Suppressor macrophage treated with lipopolysaccharide for 1 hour (primary cell): Measurements from ENCODE around the gene LRBA.
"Not testable (repeated sequence)": the region's sequence is repeated elsewhere in the genome, so short reads cannot be mapped to it uniquely, and the experiment has no call there.

ENCODE experiments used
- DNase-seq, 3 donors: peaks; one replicate each; pipeline ENCODE4 v3.0.0-alpha.2; 2020 to 2022

The LRBA gene

DNA sequence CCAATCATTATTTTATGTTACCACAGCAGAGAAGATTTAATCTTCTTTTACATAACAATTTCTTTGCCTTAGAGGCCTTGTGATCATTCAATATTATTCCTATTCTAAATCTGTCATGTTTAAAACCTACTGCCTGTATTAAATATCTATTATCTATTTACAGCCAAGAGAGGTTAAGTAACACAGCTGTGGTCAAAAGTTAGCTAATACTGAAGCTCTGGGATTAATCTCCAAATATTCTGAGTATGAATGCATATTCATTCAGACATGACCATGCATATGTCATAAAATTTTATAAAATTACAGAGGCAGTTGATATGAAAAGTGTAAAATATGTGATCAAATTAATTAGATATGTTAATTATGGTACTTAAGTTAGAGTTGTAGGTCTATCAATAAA, 621.0 kb downstream of the LRBA start:
- no peak for DNase-seq

DNA sequence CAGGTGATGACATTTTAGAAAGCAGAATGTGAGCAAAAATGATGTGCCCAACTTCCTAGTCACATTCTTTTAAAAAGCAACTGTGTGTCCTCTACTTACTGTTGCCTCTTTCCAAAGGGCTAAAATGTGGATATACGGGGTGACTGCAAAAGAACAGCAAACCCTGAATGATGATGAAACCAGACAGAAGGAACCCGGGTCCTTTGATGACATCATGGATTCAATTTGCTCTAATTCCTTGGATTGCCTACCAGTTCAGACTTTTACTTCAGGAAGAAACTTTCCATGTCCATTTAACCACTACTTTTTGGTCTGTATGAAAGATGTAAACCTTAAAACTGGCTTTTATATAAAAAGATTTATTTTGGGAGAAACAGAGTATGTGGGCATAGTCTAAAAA, 624.0 kb downstream of the LRBA start:
- no peak for DNase-seq

DNA sequence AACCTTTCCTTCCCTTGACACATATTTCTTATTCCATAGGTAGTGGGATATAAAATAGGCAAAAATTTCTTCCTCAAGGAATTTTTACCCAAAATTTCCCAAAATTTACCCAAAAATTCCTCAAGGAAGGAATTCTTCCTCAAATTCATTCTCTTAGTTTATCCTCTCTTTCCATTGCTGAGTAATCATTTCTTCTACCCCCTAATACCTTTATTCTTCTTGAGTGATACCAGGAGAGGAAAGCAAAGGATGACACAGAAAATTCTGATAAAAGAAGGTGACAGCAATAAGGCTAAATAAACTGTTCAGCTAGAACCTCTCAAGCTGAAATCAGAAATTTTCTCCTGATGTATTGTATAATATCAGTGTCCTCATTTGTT, 624.6 kb downstream of the LRBA start:
- no peak for DNase-seq

DNA sequence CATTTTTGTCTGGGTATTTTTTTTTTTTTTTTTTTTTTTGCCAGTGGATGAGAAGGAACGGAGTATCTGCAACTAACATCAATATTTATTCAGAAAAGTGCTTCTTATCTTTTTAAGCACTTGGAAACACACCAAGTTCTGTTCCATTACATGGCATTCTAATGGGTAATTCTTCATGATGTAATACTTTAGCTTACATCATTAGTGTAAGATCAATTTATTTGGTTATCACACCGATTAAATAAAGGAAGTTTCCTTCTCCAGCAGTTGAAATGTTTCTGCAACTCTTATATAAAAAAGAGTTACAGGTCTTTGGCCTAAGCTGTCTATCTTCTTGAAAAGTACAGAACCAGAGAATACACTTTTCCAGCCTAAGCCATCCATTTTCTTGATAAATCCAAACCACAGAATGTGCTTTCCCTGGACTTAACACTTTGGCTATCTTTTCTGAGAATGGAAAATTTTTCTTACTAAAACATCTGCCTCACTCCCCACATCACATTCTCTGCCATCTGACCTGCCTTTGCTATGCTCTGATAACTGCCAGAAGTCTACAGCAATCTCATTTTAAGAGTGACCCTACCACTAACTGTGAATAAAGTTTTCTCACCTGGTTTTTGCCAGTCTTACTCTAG, 625.1 kb downstream of the LRBA start:
- no peak for DNase-seq

DNA sequence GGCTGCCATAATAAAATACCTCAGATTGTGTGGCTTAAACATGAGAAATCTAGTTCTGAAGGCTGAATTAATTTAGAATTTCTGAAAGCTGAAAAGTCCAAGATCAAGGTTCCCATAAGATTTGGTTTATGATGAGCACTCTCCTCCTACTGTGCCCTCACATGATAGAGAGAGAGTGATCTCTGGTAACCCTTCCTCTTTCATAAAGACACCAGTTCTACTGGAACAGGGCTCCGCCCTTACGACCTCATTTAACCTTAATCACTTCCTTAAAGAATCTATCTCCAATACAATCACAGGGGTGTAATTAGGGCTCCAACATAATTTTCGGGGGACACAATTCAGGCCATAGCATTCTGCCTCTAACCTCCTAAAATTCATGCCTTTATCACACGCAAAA, 627.1 kb downstream of the LRBA start:
- DNase-seq = peak; percentile 74 to 77 (median 76)

DNA sequence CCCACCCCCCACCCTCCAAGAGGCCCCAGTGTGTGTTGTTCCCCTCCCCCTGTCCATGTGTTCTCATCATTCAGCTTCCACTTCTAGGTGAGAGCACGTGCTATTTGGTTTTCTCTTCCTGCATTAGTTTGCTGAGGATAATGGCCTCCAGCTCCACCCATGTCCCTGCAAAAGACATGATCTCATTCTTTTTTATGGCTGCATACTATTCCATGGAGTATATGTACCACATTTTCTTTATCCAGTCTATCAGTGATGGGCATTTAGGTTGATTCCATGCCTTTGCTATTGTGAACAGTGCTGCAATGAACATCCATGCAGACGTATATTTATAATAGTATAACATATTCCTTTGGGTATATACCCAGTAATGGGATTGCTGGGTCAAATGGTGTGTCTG, 628.7 kb downstream of the LRBA start:
- not testable (repeated sequence) for DNase-seq

DNA sequence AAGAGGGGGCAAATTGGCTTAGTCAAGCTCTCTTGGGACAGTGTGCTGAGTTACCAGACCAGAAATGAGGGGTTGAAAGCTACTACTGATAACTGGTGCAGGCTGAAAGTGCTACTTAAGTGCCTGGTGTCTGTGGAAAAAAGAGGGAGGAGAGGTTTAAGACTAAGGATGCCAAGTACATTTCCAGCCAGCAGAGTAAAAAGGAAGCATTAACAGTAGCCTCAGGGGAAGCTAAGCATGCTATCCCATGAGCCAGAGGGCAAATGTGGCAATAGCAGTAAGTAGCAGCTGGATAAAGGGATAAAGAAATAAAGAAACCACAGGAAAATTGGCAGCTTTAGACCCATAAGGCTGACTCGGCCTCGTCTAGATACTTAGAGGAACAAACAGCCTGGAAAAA, 629.5 kb downstream of the LRBA start:
- DNase-seq = no peak

DNA sequence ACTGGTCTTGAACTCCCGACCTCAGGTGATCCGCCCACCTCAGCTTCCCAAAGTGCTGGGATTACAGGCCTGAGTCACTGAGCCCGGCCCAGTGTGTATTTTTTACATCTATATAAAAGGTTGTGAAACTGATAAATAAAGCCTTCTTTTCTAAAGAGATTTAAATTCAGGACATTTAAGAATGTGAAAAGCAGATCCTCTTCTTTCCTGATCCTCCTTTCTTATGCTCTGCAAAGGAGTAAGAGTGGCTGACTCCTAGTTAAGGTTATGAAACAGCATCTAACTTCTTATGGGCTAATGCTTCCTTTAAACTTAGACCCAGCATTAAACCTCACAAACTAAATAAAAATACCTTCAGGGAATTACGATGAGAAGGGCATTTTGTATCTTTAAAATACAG, 630.8 kb downstream of the LRBA start:
- no peak for DNase-seq

DNA sequence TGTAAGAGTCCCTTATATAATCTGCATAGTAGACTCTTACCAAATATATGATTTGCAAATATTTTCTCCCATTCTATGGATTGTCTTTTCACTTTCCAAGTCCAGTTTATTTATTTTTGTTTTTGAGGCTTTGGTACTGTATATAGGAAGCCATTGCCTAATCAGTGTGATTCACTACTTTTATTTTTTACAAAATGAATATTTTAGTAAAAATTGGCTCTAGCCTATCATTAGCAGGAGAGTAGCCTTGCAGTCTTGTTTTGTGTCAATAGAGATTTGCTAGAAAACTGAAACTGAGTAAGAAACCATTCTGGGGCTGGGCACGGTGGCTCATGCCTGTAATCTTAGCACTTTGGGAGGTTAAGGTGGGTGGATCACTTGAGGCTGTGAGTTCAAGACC, 633.1 kb downstream of the LRBA start:
- no peak for DNase-seq

DNA sequence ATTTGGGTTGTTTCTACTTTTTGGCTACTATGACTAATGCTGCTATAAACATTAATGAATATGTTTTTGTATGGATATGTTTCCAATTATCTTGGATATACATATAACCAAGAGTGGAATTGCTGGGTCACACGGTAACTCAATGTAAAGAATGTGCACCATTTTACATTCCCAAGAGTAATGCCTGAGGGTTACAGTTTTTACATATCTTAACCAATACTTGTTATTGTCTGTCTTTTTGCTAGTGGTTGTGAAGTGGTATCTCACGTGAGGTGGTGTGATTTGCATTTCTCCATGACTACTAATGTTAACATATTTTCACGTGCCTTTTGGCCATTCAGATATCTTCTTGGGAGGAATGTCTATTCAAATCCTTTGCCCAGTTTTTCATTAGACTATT, 633.5 kb downstream of the LRBA start:
- DNase-seq = no peak

DNA sequence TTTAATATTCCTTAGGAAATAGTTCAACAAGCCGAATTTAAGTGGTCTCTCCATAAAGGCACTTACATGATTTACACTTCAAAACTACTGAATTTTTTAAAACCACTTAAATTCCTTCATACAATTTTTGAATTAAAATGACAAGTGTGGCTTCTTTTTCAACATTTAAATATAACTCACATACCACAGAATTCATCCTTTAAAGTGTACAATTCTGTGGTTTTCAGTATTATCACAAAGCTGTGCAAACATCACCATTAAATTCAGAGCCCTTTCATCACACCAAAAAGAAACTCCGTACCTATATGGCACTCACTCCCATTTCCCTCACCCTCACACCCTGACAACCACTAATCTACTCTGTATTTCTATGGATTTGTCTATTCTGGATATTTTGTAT, 634.0 kb downstream of the LRBA start:
- DNase-seq = no peak

DNA sequence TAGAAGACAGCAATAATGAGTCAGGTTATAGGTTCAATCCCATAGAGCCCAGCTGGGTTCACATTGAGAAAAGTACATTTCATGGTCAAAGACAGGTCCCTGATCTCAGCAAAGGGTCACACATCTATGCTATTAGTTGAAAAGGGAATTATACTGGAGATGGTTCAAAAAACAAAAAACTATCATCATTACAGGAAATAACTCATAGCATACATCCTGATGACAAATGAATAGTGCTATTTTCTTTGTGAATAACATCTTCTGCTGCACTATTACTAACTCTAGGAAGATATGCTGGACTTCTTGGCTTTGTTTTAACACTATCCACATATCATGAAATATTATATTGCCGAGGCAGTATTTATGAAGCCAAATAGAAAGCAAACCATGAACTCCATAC, 635.6 kb downstream of the LRBA start:
- DNase-seq = no peak

DNA sequence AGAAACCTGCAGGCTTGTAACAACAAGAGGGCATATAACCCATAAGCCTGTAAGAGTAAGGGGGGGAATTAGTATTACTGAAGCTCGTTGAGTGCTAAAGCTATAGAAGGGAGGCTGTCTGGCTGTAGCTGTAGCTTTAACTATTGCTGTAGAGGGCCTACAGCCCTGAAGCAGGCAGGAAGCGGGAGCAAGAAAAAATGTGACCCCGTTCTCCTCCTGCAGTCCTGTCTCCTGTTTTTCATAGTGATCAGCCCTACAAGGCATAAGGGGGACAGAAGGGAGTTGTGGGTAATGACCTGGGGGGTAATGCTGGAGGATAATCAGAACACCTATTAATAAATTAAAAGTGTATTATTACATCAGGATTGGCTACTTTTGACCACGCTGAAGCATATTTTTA, 640.1 kb downstream of the LRBA start:
- no peak for DNase-seq

DNA sequence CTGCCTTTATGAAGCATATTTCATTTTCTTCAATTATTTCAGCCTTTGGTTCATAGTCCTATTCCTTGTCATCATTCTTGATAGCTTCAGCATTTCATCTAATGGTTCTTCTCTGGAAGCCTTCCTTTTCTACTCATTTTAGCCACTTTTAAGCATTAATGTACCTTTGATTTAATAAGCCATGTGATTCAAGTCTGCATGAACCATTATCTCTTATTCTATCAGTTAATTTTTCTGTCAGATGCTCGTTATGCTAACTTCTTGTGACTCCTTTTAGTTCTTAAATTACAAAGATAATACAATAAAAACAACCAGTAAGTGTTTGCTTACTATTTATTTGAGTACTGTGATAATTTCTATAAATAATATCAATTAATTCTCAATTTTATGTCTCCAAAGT, 643.2 kb downstream of the LRBA start:
- no peak for DNase-seq

DNA sequence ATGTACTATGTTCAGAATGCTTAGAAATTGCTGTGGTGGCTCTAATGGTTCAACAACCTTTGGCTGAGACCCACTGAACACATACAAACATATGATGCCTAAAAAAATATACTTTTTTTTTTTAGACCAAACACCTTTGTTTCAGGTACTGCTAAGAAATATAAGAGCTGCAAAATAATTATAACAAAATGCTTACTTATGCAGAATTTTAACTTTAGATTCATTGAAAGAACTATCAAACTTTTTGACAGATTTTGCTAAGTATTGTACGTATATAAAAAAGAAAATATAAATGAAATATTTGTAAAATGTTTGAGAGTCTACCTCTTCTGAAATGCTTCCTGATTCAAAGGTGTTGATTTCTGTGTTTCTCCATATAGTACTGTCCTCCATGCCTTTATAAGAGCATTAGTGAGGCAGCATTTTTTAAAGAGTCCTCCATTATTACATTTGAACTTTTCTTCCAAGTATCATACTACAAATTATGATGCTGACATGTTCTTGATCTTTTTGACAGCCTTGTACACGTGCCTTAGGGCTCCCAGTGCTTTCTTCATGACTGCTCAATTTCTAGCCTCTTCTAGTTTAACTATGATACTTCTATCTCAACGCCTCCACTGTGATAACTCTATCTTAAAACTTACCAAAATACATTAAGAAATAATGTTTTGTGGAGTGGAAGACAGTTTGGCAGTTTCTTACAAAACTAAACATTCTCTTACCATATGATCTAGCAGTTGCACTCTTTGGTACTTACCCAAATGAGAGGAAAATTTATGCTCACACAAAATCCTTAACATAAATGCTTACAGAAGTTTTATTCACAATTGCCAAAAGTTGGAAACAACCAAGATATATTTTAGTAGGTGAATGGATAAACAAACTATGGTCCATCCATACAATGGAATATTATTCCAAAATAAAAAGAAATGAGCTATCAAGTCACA, 645.4 kb downstream of the LRBA start:
- DNase-seq = no peak

DNA sequence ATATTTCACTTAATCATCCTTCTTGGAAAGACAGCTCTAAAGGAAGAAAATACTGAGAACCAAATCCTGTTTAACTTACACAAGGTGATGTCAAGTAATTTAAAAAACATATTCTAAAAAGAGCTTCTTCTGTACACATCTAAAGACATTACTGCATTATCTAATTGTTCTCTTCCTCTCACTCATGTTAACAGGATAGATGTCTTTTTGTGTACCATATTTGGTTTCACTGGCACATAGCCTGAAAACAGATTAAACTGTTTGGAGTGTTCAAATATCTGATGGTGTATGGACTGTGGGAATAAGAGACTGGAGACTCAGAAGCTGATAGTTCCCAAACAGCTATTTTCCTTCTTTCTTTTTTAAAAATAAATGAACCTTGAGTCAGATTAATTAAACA, 646.4 kb downstream of the LRBA start:
- DNase-seq = no peak

DNA sequence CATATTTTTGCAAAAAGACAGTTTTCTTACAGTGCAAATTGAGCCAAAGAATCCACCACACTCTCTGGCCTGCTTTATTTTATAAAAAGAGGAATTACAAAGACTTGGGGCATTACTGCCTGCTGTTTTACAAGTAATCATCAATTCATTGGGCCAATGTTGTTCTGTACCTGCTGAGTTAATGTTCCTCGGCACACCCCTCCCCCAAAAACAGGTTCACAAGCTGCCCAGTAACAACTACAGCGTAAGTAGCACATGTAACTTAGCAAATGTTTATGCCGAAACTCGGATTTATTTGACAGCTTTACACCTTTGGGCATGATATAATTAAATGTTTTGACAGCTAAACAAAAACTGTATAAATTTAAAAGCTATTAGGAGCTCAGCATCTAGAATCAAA, 647.8 kb downstream of the LRBA start:
- DNase-seq = no peak

DNA sequence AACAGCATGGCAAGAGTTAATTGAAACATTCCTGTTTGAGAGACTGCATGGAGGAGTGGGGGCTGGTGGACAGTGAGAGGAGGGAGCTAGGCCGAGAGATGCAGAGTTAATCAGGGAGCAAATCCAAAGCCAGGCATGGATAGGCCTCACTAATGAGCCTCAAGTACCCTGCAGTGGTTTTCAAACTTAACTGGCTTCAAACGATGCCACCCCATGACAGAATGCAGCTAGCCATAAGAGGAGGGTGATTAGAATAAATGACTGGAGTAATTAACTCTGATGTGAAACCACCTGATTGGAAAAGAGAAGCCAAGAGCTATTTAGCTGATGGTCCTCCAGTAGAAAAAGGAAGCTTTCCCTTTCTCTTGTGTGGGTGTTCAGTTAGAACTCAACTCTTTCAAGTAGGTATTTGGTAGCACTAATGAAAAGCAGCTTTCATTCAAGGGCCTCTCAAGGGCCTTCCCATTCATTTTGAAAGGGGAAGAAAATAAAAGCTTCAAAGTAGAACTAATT, 648.5 kb downstream of the LRBA start:
- no peak for DNase-seq

DNA sequence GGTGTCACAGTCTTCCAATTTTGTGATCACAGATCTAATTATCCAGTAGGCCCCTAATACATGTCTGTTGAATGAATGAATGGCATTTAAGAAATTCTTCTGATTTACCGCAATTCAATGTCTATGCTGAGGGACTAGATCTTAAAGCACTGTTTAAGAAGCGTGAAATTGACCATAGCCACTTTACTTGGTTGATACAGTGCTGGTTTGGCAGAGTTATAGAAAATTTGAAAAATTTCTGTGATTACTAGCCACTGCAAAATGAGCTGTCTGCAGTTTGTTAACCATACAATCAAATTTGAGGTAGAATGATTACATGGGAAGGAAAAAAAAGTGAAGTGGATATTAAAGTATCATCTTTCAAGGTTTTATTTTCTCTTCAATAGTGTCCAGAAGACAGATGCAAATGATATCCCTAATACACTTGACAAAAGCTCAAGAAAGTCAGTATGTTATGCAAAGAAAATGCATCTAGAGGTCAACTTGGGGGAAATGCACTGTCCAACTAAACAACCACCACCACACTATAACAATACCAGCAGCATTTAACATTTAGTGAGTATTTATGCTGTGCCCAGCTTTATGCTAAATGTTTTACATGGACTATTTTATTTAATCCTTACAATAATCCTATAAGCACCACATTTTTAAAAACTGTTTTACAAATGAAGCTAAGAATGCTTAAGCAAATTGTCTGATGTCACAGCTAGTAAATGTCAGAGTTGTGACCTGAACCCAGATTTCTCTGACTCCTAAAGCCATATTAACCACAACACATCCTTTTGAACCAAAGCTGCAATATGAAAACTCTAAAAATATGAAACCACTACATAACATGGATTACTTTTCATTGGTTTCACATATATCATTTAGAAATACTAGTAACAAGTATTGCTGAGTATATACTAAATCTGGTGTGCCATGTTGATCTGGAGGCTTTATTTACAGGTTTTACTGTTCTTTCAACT, 651.1 kb downstream of the LRBA start:
- DNase-seq = no peak

DNA sequence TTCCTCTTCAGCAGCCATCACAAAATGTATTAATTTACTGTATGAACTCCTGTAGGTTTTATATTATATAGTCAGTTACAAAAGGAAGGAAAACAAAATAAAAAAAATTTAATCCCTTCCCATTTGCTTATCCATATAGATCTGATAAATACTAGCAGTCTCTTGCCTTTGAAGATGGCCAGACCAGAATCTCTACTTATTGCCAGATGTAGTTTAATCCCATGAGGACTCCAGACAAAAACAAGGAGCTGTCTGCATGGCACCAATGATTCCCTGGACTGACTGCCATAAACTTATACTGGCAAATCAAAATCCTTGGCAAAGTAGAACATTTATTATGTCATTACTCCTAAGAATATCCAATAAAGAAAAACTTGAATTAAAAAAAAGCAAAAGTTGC, 656.4 kb downstream of the LRBA start:
- DNase-seq = no peak

DNA sequence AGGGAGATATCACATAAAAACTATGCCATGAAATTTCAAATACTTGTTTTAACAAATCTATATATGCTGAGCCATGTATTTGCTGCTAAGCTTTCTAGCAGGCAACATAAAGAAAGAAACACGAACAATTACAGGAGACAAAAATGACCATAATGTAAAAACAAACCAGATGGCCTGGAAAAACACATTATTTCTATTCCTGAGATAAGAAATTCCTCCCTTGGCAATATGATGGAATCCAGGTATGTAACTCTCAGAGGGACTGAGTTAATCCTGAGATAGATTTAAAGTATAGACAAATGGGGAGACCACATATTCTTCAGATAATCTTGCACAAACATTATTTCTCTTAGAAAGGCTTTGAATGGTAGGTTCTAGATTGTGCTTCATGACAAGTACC, 657.3 kb downstream of the LRBA start:
- no peak for DNase-seq

DNA sequence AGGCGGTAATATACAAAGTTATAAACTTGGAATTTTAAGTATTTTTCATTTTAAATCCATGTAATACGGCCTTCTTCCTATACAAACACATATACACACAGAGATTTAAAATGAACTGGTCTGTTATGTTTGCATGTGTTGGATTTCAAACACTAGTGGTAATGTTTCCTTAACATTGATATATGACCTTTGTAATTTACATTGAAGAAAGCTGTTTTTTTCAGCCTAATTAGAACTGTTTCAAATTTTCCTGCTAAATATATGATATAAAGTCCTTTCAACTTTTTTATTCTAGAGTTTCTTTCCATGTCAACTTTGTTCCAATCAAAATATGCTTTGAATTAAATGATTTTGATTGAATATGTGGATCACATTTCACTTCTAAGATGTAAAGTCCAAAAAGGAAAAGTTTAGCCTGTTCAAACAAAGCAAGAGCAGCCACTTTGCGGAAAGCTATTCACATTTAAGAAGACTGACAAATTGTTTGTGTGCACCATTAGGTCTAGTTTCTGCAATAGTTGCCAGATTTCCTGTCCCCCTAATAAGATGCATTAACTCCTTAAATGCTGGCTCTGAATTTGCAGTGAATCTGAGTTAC, 659.1 kb downstream of the LRBA start:
- DNase-seq = no peak

DNA sequence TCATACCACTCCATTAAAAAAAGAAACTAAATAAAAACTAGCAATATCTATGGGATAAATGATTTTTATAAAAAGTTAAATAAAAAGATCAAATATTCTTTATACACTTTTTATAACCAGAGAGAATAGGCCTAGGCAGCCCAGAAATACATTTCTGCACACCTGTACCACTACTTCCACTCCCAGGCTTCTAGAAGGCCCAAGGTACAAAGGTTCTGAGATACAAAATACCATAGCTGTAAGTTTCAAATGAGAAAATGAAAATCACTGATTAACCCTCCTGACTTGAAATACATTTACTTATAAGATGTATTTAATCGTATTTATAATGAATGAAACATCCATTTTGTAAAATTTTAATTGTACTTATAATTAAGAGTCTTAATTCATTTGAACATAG, 659.7 kb downstream of the LRBA start:
- DNase-seq = no peak
